ENCODE data around the gene PRKN.

PRKN gene

DNA sequence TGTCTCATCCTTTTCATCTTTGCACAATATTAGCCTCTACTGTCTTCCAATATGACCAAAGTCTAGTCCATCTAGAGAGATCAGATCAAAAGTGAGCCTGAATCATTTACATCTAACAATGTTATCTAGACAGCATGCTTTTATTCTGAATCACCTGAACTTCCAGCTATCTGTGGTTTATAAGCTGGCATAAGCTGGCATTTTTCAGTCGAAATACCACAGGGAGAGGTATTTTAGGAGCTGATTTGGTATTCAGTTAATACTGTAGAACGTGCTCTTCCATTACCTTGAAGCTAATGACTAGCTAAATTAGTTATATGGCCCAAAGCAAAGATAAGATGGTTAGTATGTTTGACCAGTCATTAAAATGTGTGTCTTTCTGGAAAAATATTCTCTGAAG, 1265.4 kb downstream of the PRKN start:
- H3K27me3 ChIP-seq (ENCODE audit: insufficient read depth, poor library complexity, severe bottlenecking), result no peaks in the 10 kb centered on the region
- DNase-seq (ENCODE audit: low read depth in 1 of 2, low spot score in 1 of 2), result no peak
- H3K4me3 ChIP-seq (replicated peaks; ENCODE audit: insufficient read depth, low read length), result no peak overlapping the region
- no peak for TF ChIP-seq POLR2AphosphoS5 (IDR thresholded peaks at IDR 0.05; ENCODE audit: low read depth)
- TF ChIP-seq, protein P1, sequence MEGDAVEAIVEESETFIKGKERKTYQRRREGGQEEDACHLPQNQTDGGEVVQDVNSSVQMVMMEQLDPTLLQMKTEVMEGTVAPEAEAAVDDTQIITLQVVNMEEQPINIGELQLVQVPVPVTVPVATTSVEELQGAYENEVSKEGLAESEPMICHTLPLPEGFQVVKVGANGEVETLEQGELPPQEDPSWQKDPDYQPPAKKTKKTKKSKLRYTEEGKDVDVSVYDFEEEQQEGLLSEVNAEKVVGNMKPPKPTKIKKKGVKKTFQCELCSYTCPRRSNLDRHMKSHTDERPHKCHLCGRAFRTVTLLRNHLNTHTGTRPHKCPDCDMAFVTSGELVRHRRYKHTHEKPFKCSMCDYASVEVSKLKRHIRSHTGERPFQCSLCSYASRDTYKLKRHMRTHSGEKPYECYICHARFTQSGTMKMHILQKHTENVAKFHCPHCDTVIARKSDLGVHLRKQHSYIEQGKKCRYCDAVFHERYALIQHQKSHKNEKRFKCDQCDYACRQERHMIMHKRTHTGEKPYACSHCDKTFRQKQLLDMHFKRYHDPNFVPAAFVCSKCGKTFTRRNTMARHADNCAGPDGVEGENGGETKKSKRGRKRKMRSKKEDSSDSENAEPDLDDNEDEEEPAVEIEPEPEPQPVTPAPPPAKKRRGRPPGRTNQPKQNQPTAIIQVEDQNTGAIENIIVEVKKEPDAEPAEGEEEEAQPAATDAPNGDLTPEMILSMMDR (IDR thresholded peaks at IDR 0.05; ENCODE audit: insufficient read depth, low read length), result no peak
- TF ChIP-seq, protein P2, sequence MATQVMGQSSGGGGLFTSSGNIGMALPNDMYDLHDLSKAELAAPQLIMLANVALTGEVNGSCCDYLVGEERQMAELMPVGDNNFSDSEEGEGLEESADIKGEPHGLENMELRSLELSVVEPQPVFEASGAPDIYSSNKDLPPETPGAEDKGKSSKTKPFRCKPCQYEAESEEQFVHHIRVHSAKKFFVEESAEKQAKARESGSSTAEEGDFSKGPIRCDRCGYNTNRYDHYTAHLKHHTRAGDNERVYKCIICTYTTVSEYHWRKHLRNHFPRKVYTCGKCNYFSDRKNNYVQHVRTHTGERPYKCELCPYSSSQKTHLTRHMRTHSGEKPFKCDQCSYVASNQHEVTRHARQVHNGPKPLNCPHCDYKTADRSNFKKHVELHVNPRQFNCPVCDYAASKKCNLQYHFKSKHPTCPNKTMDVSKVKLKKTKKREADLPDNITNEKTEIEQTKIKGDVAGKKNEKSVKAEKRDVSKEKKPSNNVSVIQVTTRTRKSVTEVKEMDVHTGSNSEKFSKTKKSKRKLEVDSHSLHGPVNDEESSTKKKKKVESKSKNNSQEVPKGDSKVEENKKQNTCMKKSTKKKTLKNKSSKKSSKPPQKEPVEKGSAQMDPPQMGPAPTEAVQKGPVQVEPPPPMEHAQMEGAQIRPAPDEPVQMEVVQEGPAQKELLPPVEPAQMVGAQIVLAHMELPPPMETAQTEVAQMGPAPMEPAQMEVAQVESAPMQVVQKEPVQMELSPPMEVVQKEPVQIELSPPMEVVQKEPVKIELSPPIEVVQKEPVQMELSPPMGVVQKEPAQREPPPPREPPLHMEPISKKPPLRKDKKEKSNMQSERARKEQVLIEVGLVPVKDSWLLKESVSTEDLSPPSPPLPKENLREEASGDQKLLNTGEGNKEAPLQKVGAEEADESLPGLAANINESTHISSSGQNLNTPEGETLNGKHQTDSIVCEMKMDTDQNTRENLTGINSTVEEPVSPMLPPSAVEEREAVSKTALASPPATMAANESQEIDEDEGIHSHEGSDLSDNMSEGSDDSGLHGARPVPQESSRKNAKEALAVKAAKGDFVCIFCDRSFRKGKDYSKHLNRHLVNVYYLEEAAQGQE (IDR thresholded peaks at IDR 0.05; ENCODE audit: insufficient replicate concordance, low read depth), result no peak
- H3K27ac ChIP-seq (replicated peaks), result no peak overlapping the region

DNA sequence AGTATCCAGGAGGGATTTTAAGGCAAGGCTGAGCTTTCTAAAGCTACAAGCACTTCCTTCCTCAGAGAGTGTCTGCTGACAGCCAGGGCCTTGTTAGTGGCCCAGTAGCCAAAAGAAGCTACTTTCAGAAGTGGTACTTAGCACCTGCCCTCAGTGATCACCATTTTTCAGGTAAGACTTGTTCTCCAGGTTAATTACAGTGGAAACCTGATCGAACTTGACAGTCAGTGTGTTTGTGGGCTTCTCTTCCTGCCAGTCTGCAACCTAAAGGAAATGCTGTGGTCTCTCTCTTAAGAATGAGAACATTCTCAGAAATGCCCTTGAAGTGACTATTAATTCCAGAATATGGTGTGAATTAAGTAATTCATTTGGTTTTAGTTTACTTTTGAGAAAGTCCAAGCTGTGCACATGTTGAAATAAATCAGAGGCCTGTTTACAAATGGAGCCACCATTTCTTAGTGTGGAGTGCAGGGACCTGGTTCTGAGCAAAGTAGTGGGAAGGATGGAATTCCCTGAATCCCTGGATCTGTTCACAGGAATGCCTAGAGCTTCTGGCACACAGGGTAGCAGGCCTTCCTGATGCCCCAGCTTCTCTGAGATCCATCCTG, 1268.5 kb downstream of the PRKN start:
- no peak for DNase-seq (ENCODE audit: low read depth in 1 of 2, low spot score in 1 of 2)
- no peak overlapping the region for H3K27ac ChIP-seq (replicated peaks)
- TF ChIP-seq GABPA (IDR thresholded peaks at IDR 0.05; ENCODE audit: low read depth), result no peak
- no peak for TF ChIP-seq POLR2AphosphoS5 (IDR thresholded peaks at IDR 0.05; ENCODE audit: low read depth)
- TF ChIP-seq, protein P1 (IDR thresholded peaks at IDR 0.05; ENCODE audit: insufficient read depth, low read length), result no peak
- TF ChIP-seq SPI1 (IDR thresholded peaks at IDR 0.05; ENCODE audit: borderline replicate concordance, low read depth), result no peak
- TF ChIP-seq, protein P2 (IDR thresholded peaks at IDR 0.05; ENCODE audit: insufficient replicate concordance, low read depth), result no peak
- H3K27me3 ChIP-seq (ENCODE audit: insufficient read depth, poor library complexity, severe bottlenecking), result no peaks in the 10 kb centered on the region
- H3K4me3 ChIP-seq (replicated peaks; ENCODE audit: insufficient read depth, low read length), result no peak overlapping the region

DNA sequence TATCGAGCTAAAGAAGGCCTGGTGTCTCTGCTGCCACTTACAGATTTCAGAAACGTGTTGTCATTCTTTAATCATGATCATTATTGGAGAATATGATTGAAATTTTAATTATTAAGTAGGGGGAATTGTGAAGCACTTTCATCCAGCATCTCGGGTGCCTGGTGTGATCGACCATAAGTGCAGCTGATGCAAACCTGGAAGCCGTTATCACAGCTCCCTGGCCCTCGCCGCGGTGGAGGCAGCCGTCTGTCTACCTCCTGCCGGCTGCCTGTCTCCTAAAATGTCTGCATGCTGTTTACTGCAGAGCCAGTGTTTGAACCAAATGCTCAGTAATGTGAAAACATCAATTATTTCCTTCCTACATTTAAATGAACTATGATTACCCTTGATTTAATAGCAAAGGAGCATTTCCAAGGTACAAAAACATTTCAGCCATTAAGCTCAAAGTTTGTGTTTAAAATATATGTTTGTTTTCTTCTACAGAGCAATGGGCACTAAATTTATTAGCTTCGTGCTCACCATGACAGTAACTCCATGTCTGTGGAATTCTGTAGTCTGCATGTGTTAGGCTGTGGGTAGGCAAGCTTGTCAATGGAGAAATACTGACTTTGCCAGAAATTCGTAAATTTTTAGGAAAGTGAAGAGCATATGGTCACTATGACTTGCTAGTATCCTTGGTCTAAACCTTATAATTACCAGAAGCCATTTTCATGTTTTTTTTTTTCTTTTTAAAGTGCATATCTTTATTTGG, 1269.2 kb downstream of the PRKN start:
- H3K4me3 ChIP-seq (replicated peaks; ENCODE audit: insufficient read depth, low read length), result no peak overlapping the region
- DNase-seq (ENCODE audit: low read depth in 1 of 2, low spot score in 1 of 2), result no peak

More for the DNA sequence above, 1269.2 kb downstream of the PRKN start:
- no peak overlapping the region for H3K27ac ChIP-seq (replicated peaks)
- TF ChIP-seq, protein P2 (IDR thresholded peaks at IDR 0.05; ENCODE audit: insufficient replicate concordance, low read depth), result no peak
- TF ChIP-seq, protein P1 (IDR thresholded peaks at IDR 0.05; ENCODE audit: insufficient read depth, low read length), result no peak
- no peak for TF ChIP-seq GABPA (IDR thresholded peaks at IDR 0.05; ENCODE audit: low read depth)
- TF ChIP-seq POLR2AphosphoS5 (IDR thresholded peaks at IDR 0.05; ENCODE audit: low read depth), result no peak
- TF ChIP-seq SPI1 (IDR thresholded peaks at IDR 0.05; ENCODE audit: borderline replicate concordance, low read depth), result no peak
- no peaks in the 10 kb centered on the region for H3K27me3 ChIP-seq (ENCODE audit: insufficient read depth, poor library complexity, severe bottlenecking)
